ENCODE measurements around the gene PPIG.
"Not testable (repeated sequence)": the region's sequence is repeated elsewhere in the genome, so short reads cannot be mapped to it uniquely, and the experiment has no call there.

The PPIG gene

DNA sequence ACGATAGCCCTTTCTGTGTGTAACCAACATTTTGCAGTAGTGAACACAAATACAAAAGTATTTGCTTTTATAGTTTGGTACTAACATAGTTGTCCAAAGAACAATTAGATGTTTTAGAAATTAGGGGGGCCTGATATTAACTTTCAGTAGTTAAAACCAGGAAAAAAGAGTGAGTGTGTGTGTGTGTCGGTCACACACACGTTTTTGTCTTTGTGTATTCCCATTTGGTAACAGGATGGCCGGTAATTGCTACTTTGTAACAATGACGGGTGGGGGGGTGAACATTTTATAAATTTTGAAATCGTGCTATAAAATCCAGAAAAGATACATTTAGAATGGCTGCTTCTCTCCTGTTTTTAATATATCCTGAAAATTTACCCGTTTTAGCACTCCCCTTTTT lies 1.5 kb downstream of the PPIG start:
- H3K27ac ChIP-seq, result peak overlapping the region; percentile 94

DNA sequence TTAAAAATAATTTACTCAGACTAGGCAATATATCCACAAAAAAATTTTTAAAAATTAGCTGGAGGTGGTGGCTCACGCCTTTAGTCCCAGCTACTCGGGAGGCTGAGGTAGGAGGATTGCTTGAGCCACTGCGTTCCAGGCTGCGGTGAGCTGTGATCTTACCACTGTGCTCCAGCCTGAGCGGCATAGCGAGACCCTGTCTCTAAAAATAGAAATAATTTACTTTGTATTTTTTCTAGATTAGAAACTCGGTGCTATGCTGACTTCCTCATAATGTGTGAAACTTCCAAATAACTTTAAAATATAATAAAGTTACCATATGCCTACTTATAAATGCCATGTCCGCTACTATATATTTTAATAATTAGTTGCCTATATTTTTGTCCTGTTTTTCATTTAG lies 6.7 kb downstream of the PPIG start:
- no peak overlapping the region for H3K27ac ChIP-seq
- DNase-seq (ENCODE audit: low read depth, low spot score), result no peak

More for the DNA sequence above, 1.5 kb downstream of the PPIG start:
- DNase-seq (ENCODE audit: low read depth, low spot score), result no peak

DNA sequence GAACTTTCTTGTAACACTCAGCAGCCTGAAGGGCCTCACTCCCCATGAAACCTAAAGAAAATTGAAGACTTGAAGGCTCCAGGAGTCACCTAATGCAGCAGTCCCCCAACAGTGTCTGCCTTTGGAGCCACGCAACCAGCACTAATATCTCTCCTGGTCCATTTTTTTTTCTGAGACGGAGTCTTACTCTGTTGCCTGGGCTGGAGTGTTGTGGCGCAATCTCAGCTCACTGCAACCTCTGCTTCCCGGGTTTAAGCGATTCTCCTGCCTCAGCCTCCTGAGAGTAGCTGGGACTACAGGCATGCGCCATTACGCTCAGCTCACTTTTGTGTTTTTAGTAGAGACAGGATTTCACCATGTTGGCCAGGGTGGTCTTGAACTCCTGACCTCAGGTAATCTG lies 12.4 kb downstream of the PPIG start:
- DNase-seq (ENCODE audit: low read depth, low spot score); H3K27ac ChIP-seq: not testable (repeated sequence)

DNA sequence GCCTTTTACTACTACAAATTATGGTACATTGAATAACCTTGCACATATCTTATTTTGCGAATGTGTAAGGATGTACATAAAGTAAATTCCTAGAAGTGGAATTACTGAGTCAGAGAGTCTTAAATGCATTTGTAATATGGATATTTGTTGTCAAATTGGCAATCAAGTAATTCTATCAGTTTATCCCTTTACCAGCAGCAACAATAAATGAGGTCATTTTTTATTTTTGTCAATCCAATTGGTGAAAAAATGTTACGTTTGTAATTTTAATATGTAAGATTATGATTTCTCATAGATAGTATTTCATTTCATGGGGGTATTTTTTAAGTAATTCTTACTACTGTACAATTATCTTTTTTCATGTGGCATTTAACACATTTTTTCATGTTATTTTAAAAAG lies 14.8 kb downstream of the PPIG start:
- no peak overlapping the region for H3K27ac ChIP-seq
- DNase-seq (ENCODE audit: low read depth, low spot score), result no peak

DNA sequence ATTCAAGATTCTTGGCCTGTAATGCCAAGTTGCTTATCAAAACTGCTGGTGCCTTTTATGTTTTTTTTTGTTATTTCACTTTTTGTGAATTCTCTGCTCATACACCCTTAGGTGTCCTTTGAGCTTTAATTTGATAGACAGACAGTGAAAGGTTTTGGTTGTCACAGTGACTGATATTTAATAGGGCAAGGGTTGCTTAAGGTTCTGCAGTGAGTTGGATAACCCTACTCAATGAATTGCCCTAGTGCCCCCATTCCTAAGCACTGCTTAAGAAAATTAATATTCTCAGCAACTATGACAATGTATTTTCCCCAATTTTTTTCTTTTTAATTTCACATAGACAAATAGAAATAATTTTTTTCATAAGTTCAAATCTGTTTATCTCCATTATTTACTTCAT lies 15.4 kb downstream of the PPIG start:
- DNase-seq (ENCODE audit: low read depth, low spot score), result no peak
- H3K27ac ChIP-seq, result no peak overlapping the region

DNA sequence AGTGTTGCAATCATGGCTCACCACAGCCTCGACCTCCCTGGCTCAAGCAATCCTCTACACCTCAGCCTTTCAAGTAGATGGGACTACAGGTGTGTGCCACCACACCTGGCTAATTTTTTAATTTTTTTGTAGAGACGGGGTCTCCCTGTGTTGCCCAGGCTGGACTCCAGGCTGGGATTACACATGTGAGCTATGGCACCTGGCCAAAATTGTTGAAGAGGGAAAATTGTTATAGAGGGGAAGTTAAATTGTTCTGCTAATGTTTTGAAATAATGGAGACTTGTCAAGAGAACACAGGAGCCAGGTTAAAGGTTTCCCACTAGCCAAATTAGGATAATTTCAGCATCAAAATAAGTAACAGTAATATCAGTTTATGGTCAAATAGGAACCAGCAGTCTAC lies 25.1 kb downstream of the PPIG start:
- H3K27ac ChIP-seq, result no peak overlapping the region

DNA sequence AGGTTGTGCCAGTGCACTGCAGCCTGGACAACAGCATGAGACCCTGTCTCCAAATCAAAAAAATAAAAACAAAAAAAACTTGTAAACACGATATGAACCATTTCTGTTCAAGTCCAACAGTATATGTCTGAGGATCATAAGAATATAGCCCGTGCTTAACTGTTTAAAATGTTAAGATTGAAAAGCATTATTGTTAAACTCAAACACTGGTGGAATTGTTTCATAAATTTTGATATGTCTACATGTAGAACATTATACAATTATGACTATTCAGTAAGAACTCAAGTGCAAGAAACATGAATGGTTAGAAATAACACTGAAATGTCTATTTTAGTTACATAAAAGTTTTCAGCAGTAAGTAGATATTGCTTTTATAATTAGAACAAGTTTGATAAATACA lies 29.7 kb downstream of the PPIG start:
- H3K27ac ChIP-seq, result no peak overlapping the region
- DNase-seq (ENCODE audit: low read depth, low spot score), result no peak

More for the DNA sequence above, 25.1 kb downstream of the PPIG start:
- no peak for DNase-seq (ENCODE audit: low read depth, low spot score)

DNA sequence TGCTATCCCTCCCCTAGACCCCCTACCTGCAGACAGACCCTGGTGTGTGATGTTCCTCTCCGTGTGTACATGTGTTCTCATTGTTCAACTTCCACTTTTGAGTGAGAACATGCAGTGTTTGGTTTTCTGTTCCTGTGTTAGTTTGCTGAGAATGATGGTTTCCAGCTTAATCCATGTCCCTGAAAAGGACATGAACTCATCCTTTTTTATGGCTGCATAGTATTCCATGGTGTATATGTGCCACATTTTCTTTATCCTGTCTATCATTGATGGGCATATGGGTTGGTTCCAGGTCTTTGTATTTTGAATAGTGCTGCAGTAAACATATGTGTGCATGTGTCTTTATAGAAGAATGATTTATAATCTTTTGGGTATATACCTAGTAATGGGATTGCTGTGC lies 31.8 kb downstream of the PPIG start:
- DNase-seq (ENCODE audit: low read depth, low spot score); H3K27ac ChIP-seq: not testable (repeated sequence)

DNA sequence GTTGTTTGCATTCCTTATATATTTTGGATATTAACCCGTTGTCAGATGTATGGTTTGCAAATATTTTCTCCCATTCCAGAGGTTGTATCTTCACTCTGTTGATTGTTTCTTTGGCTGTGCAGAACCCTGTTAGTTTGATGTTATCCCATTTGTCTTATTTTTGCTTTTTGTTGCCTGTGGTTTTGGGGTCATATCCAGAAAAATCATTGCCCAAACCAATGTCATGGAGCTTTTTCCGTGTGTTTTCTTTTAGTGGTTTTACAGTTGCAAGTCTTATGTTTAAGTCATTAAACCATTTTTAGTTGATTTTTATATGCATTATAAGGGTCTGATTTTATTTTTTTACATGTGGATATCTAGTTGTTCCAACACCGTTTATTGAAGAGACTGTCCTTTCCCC lies 35.8 kb downstream of the PPIG start:
- DNase-seq (ENCODE audit: low read depth, low spot score), result no peak
- no peak overlapping the region for H3K27ac ChIP-seq

DNA sequence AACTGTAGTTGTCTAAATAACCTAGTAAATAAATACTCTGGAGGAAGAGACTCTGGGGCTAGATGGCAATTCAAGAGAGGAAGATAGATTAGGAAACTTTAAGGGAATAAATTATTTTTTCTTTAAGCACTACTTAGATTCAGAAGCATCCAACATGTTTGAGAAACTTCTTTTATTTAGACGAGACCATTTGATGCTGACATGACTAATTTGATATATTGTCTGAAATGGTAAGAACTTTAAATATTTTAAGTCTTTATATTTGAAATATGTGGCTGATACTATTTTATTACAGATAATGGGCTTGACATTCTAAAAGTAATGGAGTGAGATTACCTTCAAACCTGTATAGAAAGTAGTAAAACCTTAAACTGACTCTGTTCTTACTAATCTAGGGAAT lies 36.4 kb downstream of the PPIG start:
- no peak overlapping the region for H3K27ac ChIP-seq
- DNase-seq (ENCODE audit: low read depth, low spot score), result no peak

DNA sequence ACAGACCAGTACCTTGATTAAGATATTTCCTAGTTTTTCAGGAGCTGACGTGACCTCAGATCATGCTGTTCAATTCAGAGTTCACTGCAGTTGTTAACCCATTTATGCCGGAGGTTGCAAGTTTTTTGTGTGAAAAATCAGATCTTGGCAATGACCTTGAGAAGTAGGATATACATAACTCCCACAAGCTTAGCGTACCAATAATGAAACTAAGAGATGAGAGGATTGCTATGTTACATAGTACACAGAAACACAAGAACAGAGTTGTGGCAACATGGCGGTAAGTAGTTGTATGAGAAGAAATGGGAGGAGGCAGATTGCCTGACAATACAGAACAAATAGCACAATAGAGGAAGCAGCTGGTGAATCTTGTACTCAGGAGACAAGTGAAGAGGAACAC lies 39.1 kb downstream of the PPIG start:
- DNase-seq (ENCODE audit: low read depth, low spot score), result no peak
- H3K27ac ChIP-seq, result no peak overlapping the region

DNA sequence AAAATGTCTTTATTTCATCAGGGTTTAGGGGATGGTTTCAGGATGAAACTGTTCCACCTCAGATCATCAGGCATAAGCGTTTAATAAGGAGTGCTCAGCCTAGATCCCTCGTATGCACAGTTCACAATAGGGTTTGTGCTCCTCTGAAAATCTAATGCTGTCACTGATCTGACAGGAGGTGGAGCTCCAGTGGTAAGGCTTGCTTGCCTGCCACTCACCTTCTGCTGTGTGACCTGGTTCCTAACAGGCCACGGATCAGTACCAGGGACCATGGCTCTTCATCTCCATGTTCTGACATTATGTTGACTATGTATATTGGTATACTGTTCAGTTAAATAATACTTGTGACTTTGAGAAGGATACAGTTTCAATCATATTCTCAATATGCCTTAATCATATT lies 41.6 kb downstream of the PPIG start:
- DNase-seq (ENCODE audit: low read depth, low spot score), result no peak
- no peak overlapping the region for H3K27ac ChIP-seq

DNA sequence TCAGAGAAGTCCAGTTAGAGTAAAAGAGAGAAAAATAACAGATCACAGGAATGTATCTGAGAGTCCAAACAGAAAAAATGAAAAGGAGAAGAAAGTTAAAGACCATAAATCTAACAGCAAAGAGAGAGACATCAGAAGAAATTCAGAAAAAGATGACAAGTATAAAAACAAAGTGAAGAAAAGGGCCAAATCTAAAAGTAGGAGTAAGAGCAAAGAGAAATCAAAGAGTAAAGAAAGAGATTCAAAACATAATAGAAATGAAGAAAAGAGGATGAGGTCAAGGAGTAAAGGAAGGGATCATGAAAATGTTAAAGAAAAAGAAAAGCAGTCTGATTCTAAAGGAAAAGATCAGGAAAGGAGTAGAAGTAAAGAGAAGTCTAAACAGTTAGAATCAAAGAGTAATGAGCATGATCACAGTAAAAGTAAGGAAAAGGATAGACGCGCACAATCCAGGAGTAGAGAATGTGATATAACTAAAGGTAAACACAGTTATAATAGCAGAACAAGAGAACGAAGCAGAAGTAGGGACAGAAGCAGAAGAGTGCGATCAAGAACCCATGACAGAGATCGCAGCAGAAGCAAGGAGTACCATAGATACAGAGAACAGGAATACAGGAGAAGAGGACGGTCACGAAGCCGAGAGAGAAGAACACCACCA lies 52.4 kb downstream of the PPIG start:
- H3K27ac ChIP-seq, result no peak overlapping the region
- DNase-seq (ENCODE audit: low read depth, low spot score), result no peak

DNA sequence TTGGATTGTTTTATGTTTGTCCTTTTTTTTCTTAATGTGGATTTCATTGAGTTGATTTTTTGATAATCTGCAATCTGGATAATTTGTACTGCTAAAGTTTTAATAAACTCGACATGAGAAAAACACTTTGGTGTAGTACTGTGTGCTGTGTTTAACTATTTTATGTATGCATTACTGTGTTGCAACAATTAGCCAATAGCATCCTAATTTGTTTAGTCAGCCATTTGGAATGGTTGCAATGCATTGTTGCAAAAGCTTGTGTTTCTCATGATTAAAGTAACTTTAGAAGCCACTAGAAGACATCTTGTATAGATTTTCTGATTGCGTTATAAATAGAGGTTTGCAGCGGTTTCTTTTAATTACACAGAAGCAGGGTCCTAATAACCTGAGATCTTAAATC lies 53.5 kb downstream of the PPIG start:
- no peak for DNase-seq (ENCODE audit: low read depth, low spot score)

DNA sequence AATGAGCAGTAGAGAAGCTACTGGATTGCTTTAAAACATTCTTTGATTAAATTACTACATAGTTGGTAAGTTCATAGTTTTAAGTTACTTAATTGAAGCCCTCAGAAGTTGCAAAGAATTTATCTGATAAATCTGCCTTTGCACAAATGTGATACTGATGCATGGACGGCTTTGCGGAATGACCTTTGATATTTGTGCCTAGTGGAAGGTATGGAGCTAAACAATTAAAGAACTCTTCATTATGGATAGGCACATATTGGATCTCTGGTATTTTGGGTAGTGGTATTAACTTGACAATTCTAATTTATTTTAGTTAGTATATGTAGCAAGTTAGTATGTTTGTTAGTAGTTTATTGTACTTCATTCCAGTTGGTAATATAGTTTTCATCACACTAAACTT lies 56.0 kb downstream of the PPIG start:
- H3K27ac ChIP-seq, result no peak overlapping the region
- no peak for DNase-seq (ENCODE audit: low read depth, low spot score)

More for the DNA sequence above, 53.5 kb downstream of the PPIG start:
- no peak overlapping the region for H3K27ac ChIP-seq

DNA sequence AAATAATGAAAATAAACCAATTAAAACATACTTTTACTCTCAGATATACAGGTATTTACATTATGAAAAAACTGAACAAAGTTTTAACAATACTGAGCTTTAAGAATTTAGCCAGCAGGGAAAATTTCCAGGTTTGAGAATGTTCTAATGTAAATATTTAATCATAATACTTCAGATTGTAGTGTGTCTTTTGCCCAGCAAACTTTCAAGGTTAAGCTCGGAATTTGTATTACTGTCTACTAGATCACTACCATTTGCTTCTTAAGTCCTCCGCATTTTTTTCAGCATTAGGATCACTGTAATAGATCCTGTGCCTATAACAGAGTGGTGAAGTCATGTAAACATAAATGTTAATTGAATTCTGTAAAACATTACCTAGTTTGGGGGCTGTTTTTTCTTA lies 57.3 kb downstream of the PPIG start:
- no peak for DNase-seq (ENCODE audit: low read depth, low spot score)
- H3K27ac ChIP-seq, result no peak overlapping the region

DNA sequence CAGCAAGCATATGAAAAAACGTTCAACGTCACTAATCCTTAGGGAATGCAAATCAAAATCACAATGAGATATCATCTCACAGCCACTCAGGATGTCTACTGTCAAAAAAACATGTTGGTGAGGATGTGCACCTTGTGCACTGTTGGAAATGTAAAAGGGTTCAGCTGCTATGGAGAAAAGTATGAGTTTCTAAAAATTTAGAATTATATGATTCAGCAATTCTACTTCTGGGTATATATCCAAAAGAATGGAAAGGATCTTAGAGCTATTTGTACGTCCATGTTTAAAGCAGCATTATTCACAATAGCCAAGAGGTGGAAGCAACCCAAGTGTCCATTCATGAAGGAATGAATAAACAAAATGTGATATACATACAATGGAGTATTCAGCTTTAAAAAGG lies 60.0 kb downstream of the PPIG start:
- no peak overlapping the region for H3K27ac ChIP-seq

DNA sequence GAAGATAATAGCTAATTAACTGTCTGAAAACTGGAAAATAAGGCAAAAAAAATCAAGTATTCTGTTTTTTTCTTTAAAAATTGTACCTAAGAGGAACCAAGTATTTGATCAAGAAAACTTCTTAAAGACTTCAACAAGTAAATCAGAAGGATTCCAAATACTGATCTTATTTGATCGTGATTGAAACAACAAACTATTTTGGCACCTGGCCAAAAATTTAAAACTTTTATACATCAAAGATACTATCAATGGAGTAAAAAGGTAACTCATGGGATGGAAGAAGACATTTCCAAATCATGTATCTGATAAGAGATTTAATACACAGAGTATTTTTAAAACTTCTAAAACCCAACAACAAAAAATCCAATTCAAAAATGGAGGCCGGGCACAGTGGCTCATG lies 63.3 kb downstream of the PPIG start:
- DNase-seq (ENCODE audit: low read depth, low spot score), result no peak
- no peak overlapping the region for H3K27ac ChIP-seq

More for the DNA sequence above, 60.0 kb downstream of the PPIG start:
- DNase-seq (ENCODE audit: low read depth, low spot score), result no peak

DNA sequence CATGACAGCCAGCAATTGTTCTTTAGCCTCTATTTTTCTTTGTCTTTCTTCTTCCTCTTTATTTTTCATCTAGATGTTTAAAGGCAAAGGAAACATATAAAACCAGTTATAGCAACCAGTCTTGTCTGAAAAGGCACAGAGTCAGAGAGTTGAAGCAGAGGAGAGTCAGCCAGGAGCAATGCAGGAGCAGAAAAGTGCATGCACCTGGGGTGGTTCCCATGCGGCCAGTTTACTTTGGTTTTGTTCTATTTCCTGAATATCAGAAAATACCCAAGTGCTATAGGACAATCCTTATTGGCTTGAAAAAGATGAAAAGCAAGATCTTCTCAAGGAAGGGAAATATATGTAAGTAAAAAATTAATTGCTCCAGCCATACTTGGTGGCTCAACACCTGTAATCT lies 65.1 kb downstream of the PPIG start:
- DNase-seq (ENCODE audit: low read depth, low spot score), result no peak
- no peak overlapping the region for H3K27ac ChIP-seq

DNA sequence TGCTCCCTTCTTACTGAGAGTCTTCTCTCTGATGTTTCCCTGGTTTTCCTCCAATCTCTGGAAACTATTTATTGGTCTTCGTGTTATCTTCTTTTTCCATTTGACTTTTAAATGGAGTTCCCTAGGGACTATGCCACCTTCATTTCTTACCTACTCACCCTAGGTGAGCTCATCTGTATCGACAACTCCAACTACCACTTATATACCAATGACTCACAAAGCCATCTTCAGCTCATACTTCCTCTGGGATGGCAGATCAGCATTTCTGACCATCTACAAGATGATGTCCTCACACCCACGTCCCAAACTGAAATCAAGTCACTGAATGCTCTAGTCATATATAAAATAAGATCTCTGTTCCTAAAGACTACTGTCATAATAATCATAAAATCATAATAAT lies 69.5 kb downstream of the PPIG start:
- no peak overlapping the region for H3K27ac ChIP-seq
- DNase-seq (ENCODE audit: low read depth, low spot score), result no peak

DNA sequence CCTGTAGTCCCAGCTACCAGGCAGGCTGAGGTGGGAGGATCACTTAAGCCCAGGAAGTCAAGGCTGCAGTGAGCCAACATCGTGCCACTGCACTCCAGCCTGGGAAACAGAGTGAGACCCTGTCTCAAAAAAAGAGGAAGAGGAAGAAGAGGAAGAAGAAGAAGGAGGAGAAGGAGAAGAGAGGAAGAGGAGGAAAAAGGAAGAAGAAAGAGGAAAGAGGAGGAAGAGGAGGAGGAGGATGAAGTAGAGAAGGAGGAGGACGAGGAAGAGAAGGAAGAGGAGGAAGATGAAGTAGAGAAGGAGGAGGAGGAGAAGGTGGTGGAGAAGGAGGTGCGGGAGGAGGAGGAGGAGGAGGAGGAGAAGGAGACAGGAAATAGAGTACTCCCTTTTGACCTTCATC lies 72.0 kb downstream of the PPIG start:
- DNase-seq (ENCODE audit: low read depth, low spot score), result no peak
- H3K27ac ChIP-seq, result no peak overlapping the region

DNA sequence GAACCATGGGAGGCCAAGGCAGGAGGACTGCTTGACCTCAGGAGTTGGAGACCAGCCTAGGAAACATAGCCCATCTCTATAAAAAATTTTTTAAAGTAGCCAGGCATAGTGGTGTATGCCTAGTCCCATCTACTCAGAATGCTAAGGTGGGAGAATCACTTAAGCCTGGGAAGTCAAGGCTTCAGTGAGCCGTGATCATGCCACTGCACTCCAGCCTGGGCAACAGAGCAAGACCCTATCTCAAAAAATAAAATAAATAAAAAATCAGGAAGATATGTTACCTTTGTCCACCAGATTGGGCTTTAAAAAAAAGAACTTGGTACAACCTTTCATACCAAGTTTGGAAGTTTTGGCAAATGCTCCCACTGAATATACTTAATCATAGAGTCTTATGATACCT lies 74.7 kb downstream of the PPIG start:
- H3K27ac ChIP-seq, result no peak overlapping the region
- no peak for DNase-seq (ENCODE audit: low read depth, low spot score)

DNA sequence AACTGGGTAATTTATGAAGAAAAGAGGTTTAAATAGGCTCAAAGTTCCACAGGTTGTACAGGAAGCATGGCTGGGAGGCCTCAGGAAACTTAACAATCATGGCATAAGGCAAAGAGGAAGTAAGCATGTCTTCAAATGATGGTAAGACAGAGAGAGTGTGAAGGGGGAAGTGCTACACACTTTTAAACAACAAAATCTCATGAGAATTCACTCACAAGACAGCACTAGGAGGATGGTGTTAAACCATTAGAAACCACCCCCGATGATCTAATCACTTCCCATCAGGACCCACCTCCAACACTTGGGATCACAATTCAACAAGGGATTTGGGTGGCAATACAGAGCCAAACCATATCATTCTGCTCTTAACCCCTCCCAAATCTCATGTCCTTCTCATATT lies 75.2 kb downstream of the PPIG start:
- DNase-seq (ENCODE audit: low read depth, low spot score), result no peak
- H3K27ac ChIP-seq, result no peak overlapping the region

Data from epithelial cell of prostate (primary cell).